ENCODE measurements around the gene KRTAP4-2. TPM values are rescaled to one million over a fixed set of nuclear protein-coding genes. Genes with fewer than 3 reads are reported as not detected.
"Not testable (repeated sequence)": the region's sequence is repeated elsewhere in the genome, so short reads cannot be mapped to it uniquely, and the experiment has no call there.

Gene KRTAP4-2
- total RNA-seq: not detected

GRCh38 chr17:41177727-41178271, at the start of gene KRTAP4-2:
Gene KRTAP4-2, minus strand, starts transcription at chr17:41178221. Its CDS starts 57 bp downstream, at chr17:41178164.
- no peak for TF ChIP-seq POLR2AphosphoS5 (IDR thresholded peaks at IDR 0.05)
- no peak for TF ChIP-seq EP300 (IDR thresholded peaks at IDR 0.05)
- H3K4me3 ChIP-seq: no peak within 1 kb of the TSS
- ATAC-seq (ENCODE audit: low FRiP score in 2 of 2): no peak
- DNase-seq: peak in 1 of 2 donors; percentile 56
- no peaks in the 10 kb centered on the region for H3K4me1 ChIP-seq
- no peaks in the 10 kb centered on the region for H3K36me3 ChIP-seq
- WGBS, 2 donors: 86 to 92% methylated on average over 4 to 7 of the region's 7 CpGs
- no peaks in the 10 kb centered on the region for H3K27me3 ChIP-seq
- H3K9me3 ChIP-seq: no peaks in the 10 kb centered on the region
- H3K27ac ChIP-seq: no peak within 1 kb of the TSS

GRCh38 chr17:41226598-41227095, 48.6 kb upstream of the KRTAP4-2 start, which contains the start of gene KRTAP9-2:
Gene KRTAP9-2, plus strand, starts transcription at chr17:41226648. Its CDS starts 7 bp downstream, at chr17:41226655.
- not testable (repeated sequence) for ATAC-seq (ENCODE audit: low FRiP score in 2 of 2); H3K36me3 ChIP-seq; H3K4me3 ChIP-seq; H3K4me1 ChIP-seq; H3K9me3 ChIP-seq; H3K27me3 ChIP-seq; H3K27ac ChIP-seq
- DNase-seq: peak in 1 of 2 donors; percentile 61
- 57% methylated on average over 1 of the region's 4 CpGs; no CpG with 5 or more reads in 1 of the 2 donors for WGBS, 2 donors

- no peaks in the 10 kb centered on the region for H3K36me3 ChIP-seq
- DNase-seq (no peak), ATAC-seq (ENCODE audit: low FRiP score in 2 of 2) (no peak)
- H3K27me3 ChIP-seq: no peaks in the 10 kb centered on the region
- no peak overlapping the region for H3K27ac ChIP-seq
- H3K4me3 ChIP-seq: no peak overlapping the region
- no peaks in the 10 kb centered on the region for H3K4me1 ChIP-seq
- no peaks in the 10 kb centered on the region for H3K9me3 ChIP-seq
- TF ChIP-seq EP300 (IDR thresholded peaks at IDR 0.05) (no peak), POLR2AphosphoS5 (IDR thresholded peaks at IDR 0.05) (no peak)
- WGBS, 2 donors: 96 to 98% methylated on average over 6 of the region's 6 CpGs
Observed at GRCh38 chr17:41226051-41226450, 48.0 kb upstream of the KRTAP4-2 start.

- no peaks in the 10 kb centered on the region for H3K27me3 ChIP-seq
- TF ChIP-seq EP300 (IDR thresholded peaks at IDR 0.05) (no peak), POLR2AphosphoS5 (IDR thresholded peaks at IDR 0.05) (no peak), CTCF (IDR thresholded peaks at IDR 0.05) (no peak), POLR2A (IDR thresholded peaks at IDR 0.05) (no peak)
- DNase-seq (no peak), ATAC-seq (ENCODE audit: low FRiP score in 2 of 2) (no peak)
- no peak overlapping the region for H3K27ac ChIP-seq
- peaks cover 0 to 3% (median 0%) of the 10 kb centered on the region in 4 donors for H3K9me3 ChIP-seq
- H3K4me3 ChIP-seq: no peak overlapping the region
- no peaks in the 10 kb centered on the region for H3K4me1 ChIP-seq
- WGBS, 2 donors: 62 to 63% methylated on average over 2 of the region's 2 CpGs
- H3K36me3 ChIP-seq: no peaks in the 10 kb centered on the region
Observed at GRCh38 chr17:41223821-41224220, 45.8 kb upstream of the KRTAP4-2 start.

GRCh38 chr17:41215681-41216080, 37.7 kb upstream of the KRTAP4-2 start:
- Histone ChIP-seq H3K27ac (no peak overlapping the region), H3K9me3 (peaks cover 0 to 3% (median 0%) of the 10 kb centered on the region in 4 donors), H3K27me3 (no peaks in the 10 kb centered on the region), H3K36me3 (no peaks in the 10 kb centered on the region), H3K4me1 (no peaks in the 10 kb centered on the region), H3K4me3 (no peak overlapping the region)
- 59 to 72% methylated on average over 1 of the region's 1 CpG for WGBS, 2 donors
- ATAC-seq (ENCODE audit: low FRiP score in 2 of 2) (no peak), DNase-seq (no peak)
- TF ChIP-seq CTCF (IDR thresholded peaks at IDR 0.05) (no peak), EP300 (IDR thresholded peaks at IDR 0.05) (no peak), POLR2AphosphoS5 (IDR thresholded peaks at IDR 0.05) (no peak), POLR2A (IDR thresholded peaks at IDR 0.05) (no peak)

GRCh38 chr17:41212524-41213169, 34.6 kb upstream of the KRTAP4-2 start:
- no peak overlapping the region for H3K4me3 ChIP-seq
- TF ChIP-seq POLR2A (IDR thresholded peaks at IDR 0.05) (no peak), EP300 (IDR thresholded peaks at IDR 0.05) (no peak), POLR2AphosphoS5 (IDR thresholded peaks at IDR 0.05) (no peak), CTCF (IDR thresholded peaks at IDR 0.05) (no peak)
- H3K9me3 ChIP-seq: no peaks in the 10 kb centered on the region
- H3K27me3 ChIP-seq: no peaks in the 10 kb centered on the region
- H3K36me3 ChIP-seq: no peaks in the 10 kb centered on the region
- no peak overlapping the region for H3K27ac ChIP-seq
- DNase-seq: peak in 1 of 2 donors; percentile 58
- no peaks in the 10 kb centered on the region for H3K4me1 ChIP-seq
- WGBS, 2 donors: 68% methylated on average over 6 to 7 of the region's 7 CpGs
- no peak for ATAC-seq (ENCODE audit: low FRiP score in 2 of 2)
